ENCODE measurements around the gene CCDC102B.

Gene CCDC102B

GRCh38 chr18:69085951-69086350, 288.1 kb downstream of the CCDC102B start:
- H3K27ac Mint-ChIP-seq, result no peak overlapping the region

GRCh38 chr18:69088973-69089372, 291.1 kb downstream of the CCDC102B start:
- H3K27ac Mint-ChIP-seq, result no peak overlapping the region
- no peak for DNase-seq
- TF ChIP-seq, protein P1, sequence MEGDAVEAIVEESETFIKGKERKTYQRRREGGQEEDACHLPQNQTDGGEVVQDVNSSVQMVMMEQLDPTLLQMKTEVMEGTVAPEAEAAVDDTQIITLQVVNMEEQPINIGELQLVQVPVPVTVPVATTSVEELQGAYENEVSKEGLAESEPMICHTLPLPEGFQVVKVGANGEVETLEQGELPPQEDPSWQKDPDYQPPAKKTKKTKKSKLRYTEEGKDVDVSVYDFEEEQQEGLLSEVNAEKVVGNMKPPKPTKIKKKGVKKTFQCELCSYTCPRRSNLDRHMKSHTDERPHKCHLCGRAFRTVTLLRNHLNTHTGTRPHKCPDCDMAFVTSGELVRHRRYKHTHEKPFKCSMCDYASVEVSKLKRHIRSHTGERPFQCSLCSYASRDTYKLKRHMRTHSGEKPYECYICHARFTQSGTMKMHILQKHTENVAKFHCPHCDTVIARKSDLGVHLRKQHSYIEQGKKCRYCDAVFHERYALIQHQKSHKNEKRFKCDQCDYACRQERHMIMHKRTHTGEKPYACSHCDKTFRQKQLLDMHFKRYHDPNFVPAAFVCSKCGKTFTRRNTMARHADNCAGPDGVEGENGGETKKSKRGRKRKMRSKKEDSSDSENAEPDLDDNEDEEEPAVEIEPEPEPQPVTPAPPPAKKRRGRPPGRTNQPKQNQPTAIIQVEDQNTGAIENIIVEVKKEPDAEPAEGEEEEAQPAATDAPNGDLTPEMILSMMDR (IDR thresholded peaks at IDR 0.05), result no peak
- H3K27me3 Mint-ChIP-seq (ENCODE audit: low read depth, poor library complexity), result peaks cover 4% of the 10 kb centered on the region
- no peaks in the 10 kb centered on the region for H3K4me1 Mint-ChIP-seq
- no peaks in the 10 kb centered on the region for H3K9me3 Mint-ChIP-seq
- no peaks in the 10 kb centered on the region for H3K36me3 Mint-ChIP-seq (ENCODE audit: low read depth)
- no peak overlapping the region for H3K4me3 Mint-ChIP-seq

More at GRCh38 chr18:69085951-69086350, 288.1 kb downstream of the CCDC102B start:
- no peaks in the 10 kb centered on the region for H3K27me3 Mint-ChIP-seq (ENCODE audit: low read depth, poor library complexity)
- no peaks in the 10 kb centered on the region for H3K4me1 Mint-ChIP-seq
- H3K9me3 Mint-ChIP-seq, result no peaks in the 10 kb centered on the region
- no peak overlapping the region for H3K4me3 Mint-ChIP-seq
- TF ChIP-seq, protein P1 (IDR thresholded peaks at IDR 0.05), result no peak
- no peaks in the 10 kb centered on the region for H3K36me3 Mint-ChIP-seq (ENCODE audit: low read depth)
- DNase-seq, result no peak

DNA sequence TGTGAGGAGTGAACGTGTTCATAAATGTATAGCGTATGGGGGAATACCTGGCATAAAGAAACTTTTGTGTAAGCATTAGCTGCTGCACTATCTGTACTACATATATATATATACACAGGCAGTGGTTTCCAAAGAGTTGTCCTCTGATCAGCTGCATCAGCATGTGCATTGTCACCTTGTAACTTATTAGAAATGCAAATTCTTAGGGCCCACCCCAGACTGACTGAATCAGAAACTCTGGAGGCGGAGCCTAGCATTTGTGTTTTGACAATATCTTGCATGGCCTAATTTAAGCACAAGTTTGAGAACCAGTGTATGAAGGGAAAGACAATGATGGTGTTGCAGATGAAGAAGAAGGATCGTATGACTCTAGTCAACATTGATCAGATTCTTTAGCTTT, 299.5 kb downstream of the CCDC102B start:
- no peaks in the 10 kb centered on the region for H3K4me1 Mint-ChIP-seq
- no peak for DNase-seq
- TF ChIP-seq, protein P1 (IDR thresholded peaks at IDR 0.05), result no peak
- H3K27ac Mint-ChIP-seq, result no peak overlapping the region
- no peak overlapping the region for H3K4me3 Mint-ChIP-seq
- no peaks in the 10 kb centered on the region for H3K9me3 Mint-ChIP-seq
- peaks cover 4% of the 10 kb centered on the region for H3K27me3 Mint-ChIP-seq (ENCODE audit: low read depth, poor library complexity)
- H3K36me3 Mint-ChIP-seq (ENCODE audit: low read depth), result no peaks in the 10 kb centered on the region

DNA sequence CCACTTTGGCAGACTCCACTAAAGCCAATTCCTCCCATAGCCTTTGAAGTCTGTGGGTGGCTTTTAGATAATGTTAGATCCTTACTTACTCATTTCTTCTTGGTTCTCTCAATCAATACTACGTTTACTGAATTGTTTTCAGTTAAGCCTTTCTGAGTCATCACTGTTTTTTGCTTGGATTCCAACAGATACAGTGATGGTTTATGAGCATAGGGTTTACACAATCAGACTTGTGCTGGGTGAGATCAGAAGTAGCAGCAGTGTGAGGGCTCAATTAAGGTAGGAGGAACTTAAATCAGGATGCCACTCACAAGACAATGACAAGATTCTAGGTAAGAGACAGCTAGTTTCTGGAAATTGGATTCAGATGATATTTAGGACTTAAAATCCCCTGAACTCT, 305.1 kb downstream of the CCDC102B start:
- TF ChIP-seq, protein P1 (IDR thresholded peaks at IDR 0.05), result no peak
- Mint-ChIP-seq H3K27ac (no peak overlapping the region), H3K36me3 (ENCODE audit: low read depth) (no peaks in the 10 kb centered on the region), H3K4me3 (no peak overlapping the region), H3K27me3 (ENCODE audit: low read depth, poor library complexity) (no peaks in the 10 kb centered on the region), H3K9me3 (no peaks in the 10 kb centered on the region), H3K4me1 (no peaks in the 10 kb centered on the region)
- no peak for DNase-seq

Measured in nephron progenitor cell (in vitro differentiated cells).